ENCODE results near the gene HIVEP2.

The HIVEP2 gene

GRCh38 chr6:142914937-142915697 is 29.9 kb downstream of the HIVEP2 start:
- DNase-seq (ENCODE audit: low read depth): no peak

GRCh38 chr6:142914369-142914768 is 30.6 kb downstream of the HIVEP2 start:
- DNase-seq (ENCODE audit: low read depth): no peak

GRCh38 chr6:142913511-142914047 is 31.4 kb downstream of the HIVEP2 start:
- no peak for DNase-seq (ENCODE audit: low read depth)

- DNase-seq (ENCODE audit: low read depth): no peak
Observed at GRCh38 chr6:142913036-142913510, 31.9 kb downstream of the HIVEP2 start.

GRCh38 chr6:142912125-142912524 is 32.9 kb downstream of the HIVEP2 start:
- no peak for DNase-seq (ENCODE audit: low read depth)

DNA sequence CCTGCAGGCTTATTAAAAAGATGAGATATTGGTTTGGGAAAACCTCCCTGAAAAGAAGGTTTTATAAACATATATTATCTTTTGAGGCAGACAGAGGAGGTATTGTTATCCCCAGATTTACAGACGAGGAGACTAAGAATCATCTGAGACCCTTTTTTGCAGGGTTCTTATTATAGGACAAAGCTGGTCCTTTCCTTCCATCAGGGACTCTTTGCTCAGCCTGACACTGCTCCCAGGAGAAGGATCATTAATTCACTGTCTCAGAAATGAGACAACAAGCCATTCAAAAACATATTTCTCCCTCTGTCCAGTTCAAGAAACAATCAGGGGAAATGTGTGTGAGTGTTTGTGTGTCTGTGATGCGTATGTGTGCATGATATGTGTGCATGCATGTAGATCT is 33.5 kb downstream of the HIVEP2 start:
- DNase-seq (ENCODE audit: low read depth): no peak

- peak; percentile 48 for DNase-seq (ENCODE audit: low read depth)
Observed at GRCh38 chr6:142909686-142910085, 35.3 kb downstream of the HIVEP2 start.

DNA sequence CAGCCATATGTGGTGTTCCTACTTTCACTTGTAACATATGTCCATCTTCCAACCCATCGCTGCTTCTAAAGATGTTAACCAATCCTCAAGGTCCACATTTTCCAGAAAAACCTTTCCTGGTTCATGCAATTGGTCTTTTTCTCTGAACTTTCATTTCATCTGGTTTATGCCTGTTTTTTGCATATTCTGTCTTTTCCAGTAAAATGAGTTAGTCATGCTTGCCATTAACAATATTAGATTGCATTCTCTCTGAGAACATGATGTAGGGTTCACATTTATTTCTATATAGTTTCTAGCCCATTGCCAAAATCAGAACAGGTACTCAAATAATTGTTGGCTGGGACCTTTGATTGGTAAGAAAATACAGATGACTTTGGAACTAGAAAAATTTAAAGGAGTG is 36.7 kb downstream of the HIVEP2 start:
- no peak for DNase-seq (ENCODE audit: low read depth)

- no peak for DNase-seq (ENCODE audit: low read depth)
Observed at GRCh38 chr6:142907544-142907943, 37.4 kb downstream of the HIVEP2 start.

- no peak for DNase-seq (ENCODE audit: low read depth)
Observed at GRCh38 chr6:142906945-142907470, 38.0 kb downstream of the HIVEP2 start.

DNA sequence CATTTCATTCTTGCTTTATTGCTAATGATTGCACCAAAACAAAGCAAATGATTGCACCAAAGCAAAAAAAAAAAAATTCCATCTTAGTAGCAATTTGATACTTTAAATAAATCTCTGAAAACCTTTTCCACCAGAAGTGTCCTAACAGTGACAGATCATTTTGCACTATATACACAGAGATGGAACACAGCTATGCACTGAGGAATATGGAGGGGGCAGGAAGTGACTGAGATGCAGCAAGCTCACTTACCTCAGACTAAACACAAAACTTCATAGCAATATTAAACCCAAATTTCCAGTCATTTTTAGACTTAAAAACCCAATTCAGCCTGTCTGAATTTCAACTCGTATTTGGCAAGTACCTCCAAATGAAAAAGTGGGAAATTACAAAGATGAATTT is 41.2 kb downstream of the HIVEP2 start:
- peak; percentile 68 for DNase-seq (ENCODE audit: low read depth)

- peak; percentile 98 for DNase-seq (ENCODE audit: low read depth)
Observed at GRCh38 chr6:142902636-142903053, 42.3 kb downstream of the HIVEP2 start.

DNA sequence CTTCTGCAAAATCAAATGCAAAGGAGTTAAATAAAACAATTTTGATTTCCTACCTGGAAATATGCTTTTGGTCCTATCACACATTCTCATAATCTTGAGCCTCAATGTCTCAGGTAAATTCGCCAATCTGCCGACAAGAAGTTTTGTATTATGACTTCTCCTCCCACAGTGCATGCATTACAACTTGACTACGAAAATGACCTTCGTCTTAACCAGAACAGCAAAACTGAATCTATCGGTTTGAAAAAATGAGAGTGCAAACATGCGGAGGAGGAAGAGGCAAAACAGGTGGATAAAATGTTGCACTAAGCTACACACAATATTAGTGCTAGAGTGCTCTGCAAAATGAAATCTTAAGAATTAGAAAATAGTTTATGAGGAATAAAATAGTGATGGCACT is 43.4 kb downstream of the HIVEP2 start:
- DNase-seq (ENCODE audit: low read depth): no peak

- no peak for DNase-seq (ENCODE audit: low read depth)
Observed at GRCh38 chr6:142900227-142900971, 44.6 kb downstream of the HIVEP2 start.

GRCh38 chr6:142898927-142899895 is 45.8 kb downstream of the HIVEP2 start:
- DNase-seq (ENCODE audit: low read depth): no peak

DNA sequence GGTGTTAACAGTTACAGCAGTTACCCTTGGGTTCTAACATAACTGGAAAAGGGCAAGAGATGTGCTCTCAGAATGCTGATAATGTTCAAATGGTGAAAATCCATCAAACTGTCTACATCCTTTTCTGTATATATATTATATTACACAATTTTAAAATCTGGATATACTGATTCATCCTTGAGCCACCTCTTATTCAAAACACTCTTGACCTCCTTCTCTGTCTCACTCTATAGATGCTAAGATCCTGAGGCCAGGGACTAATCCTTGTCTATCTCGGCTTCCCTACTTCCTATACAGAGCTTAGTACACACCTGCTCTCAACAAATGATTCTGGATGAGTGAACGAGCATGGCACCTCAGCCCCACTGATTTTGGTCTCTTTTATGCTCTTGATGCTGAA is 47.3 kb downstream of the HIVEP2 start:
- peak; percentile 39 for DNase-seq (ENCODE audit: low read depth)

- no peak for DNase-seq (ENCODE audit: low read depth)
Observed at GRCh38 chr6:142896732-142897131, 48.2 kb downstream of the HIVEP2 start.

GRCh38 chr6:142893088-142893487 is 51.9 kb downstream of the HIVEP2 start:
- peak; percentile 88 for DNase-seq (ENCODE audit: low read depth)

GRCh38 chr6:142892254-142893021 is 52.5 kb downstream of the HIVEP2 start:
- no peak for DNase-seq (ENCODE audit: low read depth)

DNA sequence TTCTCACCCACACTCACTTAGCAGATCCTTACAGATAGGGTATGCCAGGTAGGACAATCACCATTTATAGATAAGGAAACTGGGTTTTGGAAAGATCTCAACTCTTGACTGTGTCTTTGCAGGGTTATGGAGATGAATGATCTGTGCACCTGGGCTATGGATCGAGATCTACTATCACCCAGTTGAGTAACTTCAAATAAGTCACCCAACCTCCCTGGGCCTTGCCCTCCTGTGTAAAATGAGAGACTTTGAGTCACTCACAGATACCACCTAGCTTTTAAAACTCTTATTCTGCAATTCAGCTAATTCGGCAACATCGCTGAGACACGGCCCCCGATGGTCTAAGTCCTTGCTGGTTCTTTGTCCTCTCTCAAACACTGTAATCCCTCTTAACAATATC is 53.5 kb downstream of the HIVEP2 start:
- no peak for DNase-seq (ENCODE audit: low read depth)

DNA sequence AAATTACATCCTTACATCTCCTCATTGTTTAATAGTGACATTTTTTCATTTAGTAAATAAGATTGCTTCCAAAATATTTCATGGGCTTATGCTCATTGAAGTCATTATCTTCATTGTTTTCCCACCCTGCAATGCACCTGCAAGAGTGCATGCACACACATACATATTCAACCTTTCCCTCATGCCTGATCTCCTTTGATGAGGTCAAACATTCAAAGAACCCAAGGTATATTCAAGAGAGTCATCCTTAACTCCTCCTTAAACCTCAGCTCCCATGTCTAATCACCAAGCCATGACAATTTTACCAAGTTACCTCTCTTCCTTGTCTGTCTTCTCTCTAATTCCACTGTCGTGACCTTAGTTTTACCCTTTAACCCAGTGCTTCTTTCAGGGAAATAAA is 56.5 kb downstream of the HIVEP2 start:
- DNase-seq (ENCODE audit: low read depth): no peak
